Measurements from ENCODE around the gene PDLIM1.

PDLIM1 gene

GRCh38 chr10:95328013-95328412 is 37.2 kb upstream of the PDLIM1 start:
- in situ Hi-C loops (cut with MboI; ENCODE audit: low pct_unique_long_range_greater_than_20kb, low sequenced_read_pairs, unreplicated experiment), result no loop called here
- no peak for DNase-seq (ENCODE audit: low spot score)
- TF ChIP-seq CTCF (IDR thresholded peaks at IDR 0.05; ENCODE audit: extremely low read depth, insufficient read depth, missing control alignments), result no peak

GRCh38 chr10:95327367-95327766 is 36.6 kb upstream of the PDLIM1 start:
- no peak for TF ChIP-seq CTCF (IDR thresholded peaks at IDR 0.05; ENCODE audit: extremely low read depth, insufficient read depth, missing control alignments)
- in situ Hi-C loops (cut with MboI; ENCODE audit: low pct_unique_long_range_greater_than_20kb, low sequenced_read_pairs, unreplicated experiment), result no loop called here
- no peak for DNase-seq (ENCODE audit: low spot score)

GRCh38 chr10:95326396-95326795 is 35.6 kb upstream of the PDLIM1 start:
- TF ChIP-seq CTCF (IDR thresholded peaks at IDR 0.05; ENCODE audit: extremely low read depth, insufficient read depth, missing control alignments), result no peak
- in situ Hi-C loops (cut with MboI; ENCODE audit: low pct_unique_long_range_greater_than_20kb, low sequenced_read_pairs, unreplicated experiment), result no loop called here
- no peak for DNase-seq (ENCODE audit: low spot score)

GRCh38 chr10:95325863-95326262 is 35.1 kb upstream of the PDLIM1 start:
- no peak for TF ChIP-seq CTCF (IDR thresholded peaks at IDR 0.05; ENCODE audit: extremely low read depth, insufficient read depth, missing control alignments)
- in situ Hi-C loops (cut with MboI; ENCODE audit: low pct_unique_long_range_greater_than_20kb, low sequenced_read_pairs, unreplicated experiment), result no loop called here
- no peak for DNase-seq (ENCODE audit: low spot score)

- in situ Hi-C loops (cut with MboI; ENCODE audit: low pct_unique_long_range_greater_than_20kb, low sequenced_read_pairs, unreplicated experiment), result no loop called here
- TF ChIP-seq CTCF (IDR thresholded peaks at IDR 0.05; ENCODE audit: extremely low read depth, insufficient read depth, missing control alignments), result no peak
- no peak for DNase-seq (ENCODE audit: low spot score)
Measured at GRCh38 chr10:95324436-95325268, 33.8 kb upstream of the PDLIM1 start.

GRCh38 chr10:95321554-95322301 is 30.9 kb upstream of the PDLIM1 start:
- no peak for TF ChIP-seq CTCF (IDR thresholded peaks at IDR 0.05; ENCODE audit: extremely low read depth, insufficient read depth, missing control alignments)
- in situ Hi-C loops (cut with MboI; ENCODE audit: low pct_unique_long_range_greater_than_20kb, low sequenced_read_pairs, unreplicated experiment), result no loop called here
- no peak for DNase-seq (ENCODE audit: low spot score)

Data from GM13977 (cell line).